ENCODE data around the gene STBD1.
A peak's percentile ranks its signal among the peaks of the same experiment; 100 is the strongest.
"Not testable (repeated sequence)": the region's sequence is repeated elsewhere in the genome, so short reads cannot be mapped to it uniquely, and the experiment has no call there.

Gene STBD1

DNA sequence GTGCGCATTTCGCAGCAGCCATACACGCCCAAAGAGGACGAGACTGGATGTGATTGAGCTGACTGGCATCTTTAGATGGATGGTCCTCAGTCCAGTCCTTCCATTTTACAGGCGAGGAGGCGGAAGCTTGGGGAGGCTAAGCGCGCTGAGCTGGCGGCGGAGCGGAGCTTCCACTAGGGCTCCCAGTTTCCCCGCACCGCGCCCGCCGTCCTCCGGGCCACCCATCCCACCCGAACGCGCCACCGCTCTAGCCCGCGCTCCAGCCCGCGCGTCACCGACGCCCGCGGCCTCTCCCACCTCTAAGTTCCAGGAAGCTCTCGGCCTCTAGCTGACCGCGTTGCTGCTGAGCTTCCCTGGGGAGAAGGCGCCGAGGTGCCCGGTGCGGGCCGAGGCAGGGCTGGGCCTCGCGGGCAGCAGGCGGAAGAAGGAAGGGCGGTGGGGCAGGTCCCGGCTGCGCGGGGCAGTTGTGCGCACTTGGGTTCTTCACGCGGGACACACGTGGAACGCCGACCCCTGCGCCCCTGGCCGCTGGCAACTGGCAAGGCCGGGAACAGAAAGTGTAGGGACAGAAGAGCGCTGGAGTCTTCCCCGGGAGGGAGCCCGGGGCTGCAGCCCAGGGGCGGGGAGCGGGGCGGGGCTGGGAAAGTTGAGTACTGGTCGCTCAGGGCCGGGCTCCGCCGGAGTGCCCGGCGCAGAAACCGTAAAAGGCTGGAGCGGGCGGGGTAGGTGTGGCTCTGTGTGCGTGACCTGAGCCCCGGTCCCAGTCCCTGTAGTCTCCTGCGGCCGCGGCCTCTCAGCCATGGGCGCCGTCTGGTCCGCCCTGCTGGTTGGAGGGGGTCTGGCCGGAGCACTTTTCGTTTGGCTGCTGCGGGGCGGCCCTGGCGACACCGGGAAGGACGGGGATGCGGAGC, at the start of gene STBD1:
TSS of gene STBD1 (plus strand) at position 763 of the 911 bp plus-strand sequence. CDS start at position 800, 37 bp downstream.
- peak; percentile 42 for DNase-seq

DNA sequence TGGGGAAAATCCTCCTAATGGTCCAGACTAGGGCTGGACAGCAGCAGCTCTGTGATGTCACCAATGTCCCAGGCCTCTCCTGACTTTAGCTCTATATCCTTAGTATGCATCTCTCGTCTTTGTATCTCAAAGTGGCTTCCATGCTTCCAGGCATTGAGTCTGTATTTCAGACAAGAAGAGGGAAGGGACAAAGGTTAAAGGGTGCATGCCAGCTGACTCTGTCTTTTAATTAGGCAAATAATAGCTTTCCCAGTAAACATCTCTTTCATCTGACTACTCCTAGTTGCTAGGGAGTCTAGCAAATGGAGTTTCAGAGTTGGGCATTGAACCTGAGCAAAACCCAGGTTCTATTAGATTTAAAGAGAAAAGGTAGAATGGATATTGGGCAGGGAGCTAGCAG, 49.6 kb upstream of the STBD1 start:
- DNase-seq: no peak

DNA sequence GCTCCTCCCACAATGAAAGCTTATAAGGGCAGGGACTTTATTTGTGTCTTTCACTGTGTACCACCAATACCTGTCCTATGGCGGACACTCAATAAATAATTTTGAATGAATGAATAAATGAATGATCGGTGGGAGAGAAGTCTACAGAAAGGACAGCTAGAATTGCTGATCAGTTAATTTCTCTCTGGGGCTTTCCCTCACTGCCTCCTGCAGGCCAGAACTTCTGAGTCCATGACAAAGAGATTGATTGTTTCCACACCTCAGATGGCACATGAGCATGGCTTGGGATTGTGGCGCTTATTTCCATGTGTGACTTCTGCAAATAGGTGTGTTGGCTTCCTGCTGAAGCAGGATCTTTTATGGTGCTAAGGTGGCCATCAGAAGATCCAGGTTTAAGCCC, 48.7 kb upstream of the STBD1 start:
- no peak for DNase-seq

DNA sequence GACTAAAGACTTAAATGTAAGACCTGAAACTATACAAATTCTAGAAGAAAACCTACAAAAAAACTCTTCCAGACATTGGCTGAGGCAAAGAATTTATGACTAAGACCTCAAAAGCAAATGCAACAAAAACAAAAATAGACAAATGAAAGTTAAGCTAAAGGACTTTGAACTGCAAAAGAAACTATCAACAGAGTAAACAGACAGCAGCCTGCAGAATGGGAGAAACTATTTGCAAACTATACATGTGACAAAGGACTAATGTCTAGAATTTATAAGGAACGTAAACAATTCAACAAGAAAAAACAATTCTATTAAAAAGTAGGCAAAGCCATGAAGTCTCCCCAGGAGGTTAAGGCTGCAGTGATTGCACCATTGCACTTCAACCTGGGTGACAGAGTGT, 46.0 kb upstream of the STBD1 start:
- no peak for DNase-seq

DNA sequence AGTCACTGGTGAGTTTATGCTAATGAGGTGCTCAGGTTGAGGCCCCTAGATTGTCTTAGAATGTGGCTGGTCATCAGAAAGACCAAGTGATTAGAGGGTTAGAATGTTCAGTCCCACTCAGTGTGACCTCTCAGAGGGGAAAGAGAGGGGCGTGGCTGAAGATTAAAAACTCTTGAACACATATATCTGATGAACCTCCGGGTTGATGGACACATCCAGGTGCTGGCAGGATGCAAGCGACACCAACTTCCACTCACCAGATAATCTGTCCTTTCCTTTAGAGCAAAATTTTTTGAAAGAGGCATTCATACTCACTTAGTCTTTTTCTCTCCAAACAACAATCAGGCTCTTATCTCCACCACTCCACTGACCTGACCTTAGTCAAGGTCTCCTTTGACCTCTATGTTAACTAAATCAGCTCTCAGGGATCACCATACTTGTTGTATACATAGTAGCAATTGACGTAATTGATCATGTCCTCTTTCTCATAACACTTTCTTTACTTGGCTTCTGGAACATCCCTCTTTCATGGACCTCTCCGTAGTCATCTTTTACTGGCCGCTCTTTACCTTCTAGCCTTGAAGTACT, 40.8 kb upstream of the STBD1 start:
- DNase-seq: no peak

DNA sequence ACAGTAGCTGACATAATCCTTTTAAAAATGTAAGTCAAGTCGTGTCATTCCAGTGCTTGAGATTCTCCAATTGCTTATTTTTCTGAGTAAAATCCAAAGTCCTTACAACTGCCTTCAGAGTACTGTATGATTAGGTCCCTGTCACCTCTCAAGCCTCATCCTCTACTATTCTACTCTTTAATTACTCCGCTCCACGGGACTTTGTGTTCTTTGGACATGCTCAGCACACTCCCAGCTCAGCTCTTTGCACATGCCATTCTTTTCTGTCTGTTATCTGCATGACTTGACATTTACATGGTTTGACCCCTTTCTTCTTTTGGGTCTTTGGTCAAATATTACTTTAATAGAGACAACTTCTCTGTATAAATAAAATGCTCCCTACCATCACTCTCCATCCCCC, 39.9 kb upstream of the STBD1 start:
- no peak for DNase-seq

DNA sequence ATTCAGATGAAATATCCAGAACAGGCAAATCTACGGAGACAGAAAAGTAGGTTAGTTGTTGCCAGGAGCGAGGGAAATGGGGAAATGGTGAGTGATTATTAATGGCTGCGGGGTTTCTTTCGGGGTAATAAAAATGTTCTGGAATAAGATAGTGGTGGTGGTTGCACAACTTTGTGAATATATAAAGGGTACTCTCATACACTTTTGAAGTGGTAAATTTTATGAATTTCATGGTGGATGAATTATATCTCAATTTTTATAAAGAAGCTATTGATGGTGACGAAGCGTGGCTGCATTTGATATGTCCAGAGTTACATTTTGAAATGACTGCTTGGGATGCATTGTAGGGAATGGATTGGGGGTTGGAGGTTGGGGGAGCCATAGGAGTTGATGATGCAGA, 38.7 kb upstream of the STBD1 start:
- DNase-seq: no peak

DNA sequence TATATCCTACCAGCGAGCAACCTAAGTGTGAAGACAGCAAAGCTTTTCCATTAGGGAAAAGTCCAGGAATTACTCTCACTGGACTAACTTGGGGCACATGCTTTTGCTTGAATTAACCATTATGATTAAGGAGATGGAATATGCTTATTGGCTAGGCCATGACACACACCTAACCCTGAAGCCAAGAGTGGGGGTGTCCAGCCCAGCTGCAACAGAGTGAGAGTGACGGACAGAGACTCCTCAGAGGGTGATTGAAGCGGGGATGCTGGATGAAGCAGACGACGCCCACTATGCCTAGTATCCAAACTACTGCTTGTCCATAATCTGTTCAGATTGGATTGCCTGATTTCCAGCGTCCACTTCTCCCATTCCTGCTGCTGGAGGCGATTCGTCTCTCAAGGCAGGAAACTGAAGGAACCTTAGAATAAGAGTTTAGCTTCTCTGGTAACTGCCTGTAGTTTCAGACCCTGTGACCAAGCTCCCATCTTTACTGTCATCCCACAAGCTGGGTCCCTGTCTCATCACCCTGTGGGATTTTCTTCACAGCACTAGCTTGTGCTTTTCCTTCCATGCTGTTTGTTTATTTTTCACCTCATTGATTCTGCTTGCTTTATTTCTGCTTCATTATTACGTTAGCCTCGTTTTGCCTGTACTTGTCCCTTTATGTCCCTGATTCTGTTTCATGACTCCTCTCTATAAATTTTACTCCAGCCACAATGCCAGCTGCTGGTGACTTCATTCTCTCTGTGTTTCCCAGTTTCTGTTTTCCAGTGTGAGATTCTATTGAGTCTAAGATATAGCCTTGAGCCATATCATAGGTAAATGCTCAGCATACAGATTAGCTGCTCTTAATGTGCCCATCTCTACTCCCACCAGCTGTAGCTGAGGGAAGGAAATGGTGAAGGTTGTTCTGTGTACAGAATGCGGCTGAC, 36.0 kb upstream of the STBD1 start:
- no peak for DNase-seq

DNA sequence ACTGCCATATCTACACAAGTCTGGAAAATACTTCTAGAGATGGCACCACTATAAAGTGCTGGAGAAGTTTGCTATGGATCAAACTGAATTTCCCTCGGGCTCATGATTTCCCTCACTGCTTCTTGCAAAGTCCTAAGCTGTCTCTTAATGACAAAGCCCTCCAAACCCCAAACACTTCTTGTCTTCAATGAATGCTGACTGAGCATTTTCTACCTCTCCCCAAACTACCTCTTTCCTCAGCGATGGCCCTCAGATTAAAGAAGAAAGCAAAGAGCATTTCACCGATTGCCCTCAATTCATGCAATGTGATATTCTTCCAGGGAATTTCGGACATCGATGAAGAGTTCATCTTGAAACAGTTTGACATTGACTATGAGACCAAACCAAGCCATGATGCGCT, 35.3 kb upstream of the STBD1 start:
- DNase-seq: no peak

DNA sequence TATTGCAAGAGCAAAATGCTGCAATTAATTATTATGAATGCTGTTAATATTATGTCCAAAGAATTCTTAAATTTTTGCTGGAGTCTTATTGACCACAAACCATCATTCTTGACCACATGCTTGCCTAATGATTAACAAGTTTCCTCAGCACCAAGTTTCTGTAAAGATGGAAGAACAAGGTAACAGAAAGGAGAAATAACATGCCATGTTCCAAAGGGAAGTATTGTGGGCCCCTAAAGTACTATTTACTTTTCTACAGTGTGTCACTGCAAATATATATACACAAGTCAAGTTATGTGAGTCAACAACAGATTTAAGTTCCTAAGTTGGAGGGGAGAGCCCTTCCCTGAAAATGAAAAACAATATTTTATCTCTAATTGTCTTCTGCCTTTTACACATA, 34.5 kb upstream of the STBD1 start:
- DNase-seq: no peak

DNA sequence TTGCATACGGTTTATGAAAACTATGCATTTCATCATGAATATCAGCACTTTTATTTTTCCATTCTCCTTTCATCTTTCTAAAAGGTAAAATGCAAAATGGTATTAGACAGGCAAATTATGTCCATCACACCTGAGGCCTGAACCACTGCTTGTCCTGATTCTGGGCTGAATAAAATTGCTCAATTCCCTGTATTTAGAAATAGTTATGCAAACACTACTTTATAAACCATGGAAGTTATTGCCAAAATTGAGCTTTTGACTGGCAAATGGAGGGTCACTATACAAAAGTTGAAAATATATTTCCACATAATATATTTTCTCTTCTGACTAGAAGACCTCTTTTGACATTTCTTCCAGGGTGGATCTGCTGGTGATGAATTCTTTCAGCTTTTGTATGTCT, 34.0 kb upstream of the STBD1 start:
- DNase-seq: no peak

DNA sequence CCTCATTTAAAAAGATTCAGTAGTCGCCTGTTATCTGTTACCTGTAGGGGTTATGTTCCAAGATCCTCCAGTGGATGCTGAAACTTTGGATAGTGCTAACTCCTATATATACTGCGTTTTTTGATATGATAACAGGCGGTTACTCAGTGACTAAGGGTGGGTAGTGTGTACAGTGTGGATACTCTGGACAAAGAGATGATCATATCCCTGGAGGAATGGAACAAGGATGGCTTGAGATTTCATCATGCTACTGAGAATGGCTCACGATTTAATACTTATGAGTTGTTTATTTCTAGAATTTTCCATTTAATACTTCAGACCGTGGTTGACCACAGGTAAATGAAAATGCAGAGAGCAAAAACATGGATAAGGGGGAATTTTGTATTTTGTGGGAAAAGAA, 33.5 kb upstream of the STBD1 start:
- DNase-seq: no peak

DNA sequence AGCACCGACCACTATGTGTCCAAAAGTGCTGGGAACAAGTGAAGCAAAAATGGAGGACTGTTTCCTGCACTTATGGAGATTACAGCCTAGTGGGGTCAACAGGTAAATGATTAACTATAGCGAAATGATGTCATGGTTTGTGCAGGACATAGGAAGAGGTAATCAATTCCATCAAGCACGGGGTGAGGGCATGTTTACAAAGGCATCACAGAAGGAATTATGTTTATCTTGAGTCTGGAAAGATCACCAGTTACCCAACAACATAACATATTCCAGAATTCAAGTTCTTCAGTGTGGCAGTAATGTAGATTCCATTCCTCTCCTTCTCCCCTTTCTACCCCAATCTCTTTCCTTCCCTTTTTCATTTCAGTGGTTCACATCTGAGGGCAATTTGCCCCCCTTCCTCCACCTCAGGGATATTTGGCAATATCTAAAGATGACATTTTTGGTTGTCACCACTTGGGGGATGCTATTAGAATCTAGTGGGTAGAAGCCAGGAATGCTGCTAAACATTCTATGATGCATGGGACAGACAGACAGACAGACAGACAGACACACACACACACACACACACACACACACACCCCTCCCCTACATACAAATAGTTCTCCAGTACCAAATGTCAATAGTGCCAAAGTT, 30.9 kb upstream of the STBD1 start:
- no peak for DNase-seq

DNA sequence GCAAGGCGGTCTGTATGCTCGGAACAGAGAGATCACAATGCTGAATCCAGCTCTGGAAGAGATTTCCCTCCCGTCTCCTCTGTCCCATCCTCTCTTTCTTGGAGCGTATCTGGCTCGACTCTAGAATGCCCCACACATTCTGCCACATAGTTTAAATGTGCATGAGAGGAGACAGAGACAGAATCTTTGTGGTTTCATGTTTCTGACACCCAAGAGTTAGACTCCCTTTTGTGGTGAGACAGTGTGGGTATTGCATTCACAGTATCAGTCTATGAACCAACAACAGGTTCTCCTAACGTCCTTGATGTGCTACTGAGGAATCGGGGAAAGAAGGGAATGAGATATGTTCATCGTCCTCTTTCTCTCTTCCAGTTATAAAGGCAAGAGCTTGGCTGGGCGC, 29.7 kb upstream of the STBD1 start:
- no peak for DNase-seq

DNA sequence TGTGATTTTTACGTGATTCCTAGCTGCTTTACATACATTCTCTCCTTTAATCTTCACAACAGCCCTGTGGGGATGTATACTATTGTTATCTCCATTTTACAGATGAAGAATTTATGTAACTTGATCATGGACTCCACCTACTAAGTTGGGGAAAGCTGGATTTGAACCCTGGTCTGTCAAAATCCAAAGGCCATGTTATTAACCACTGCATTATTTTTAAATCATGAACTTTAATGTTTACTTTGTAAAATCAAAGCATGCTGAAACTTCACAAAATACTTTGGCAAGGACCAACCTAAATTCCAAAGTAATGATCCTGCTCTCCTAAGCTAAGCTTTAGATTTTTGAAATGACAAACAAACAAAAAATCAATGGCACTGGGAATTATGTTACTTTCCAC, 28.9 kb upstream of the STBD1 start:
- DNase-seq: no peak

DNA sequence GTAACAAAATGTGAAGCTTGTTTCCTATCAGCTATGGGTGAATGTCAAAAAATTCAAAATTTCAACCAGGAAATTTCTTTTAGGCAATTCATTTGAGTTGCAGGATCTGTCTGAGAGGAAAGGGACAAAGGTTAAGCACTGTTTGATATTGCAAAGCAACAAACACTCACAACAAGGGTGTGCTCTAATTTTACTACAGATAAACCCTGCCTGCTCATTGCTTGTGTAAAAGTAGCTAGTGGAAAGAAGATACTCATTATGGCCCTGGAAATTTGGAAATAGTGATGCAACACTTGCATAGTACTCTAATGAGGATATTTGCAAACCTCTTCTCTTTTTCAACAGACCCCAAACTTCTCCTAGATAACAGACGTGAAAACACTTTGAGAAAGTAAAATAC, 27.9 kb upstream of the STBD1 start:
- DNase-seq: no peak

DNA sequence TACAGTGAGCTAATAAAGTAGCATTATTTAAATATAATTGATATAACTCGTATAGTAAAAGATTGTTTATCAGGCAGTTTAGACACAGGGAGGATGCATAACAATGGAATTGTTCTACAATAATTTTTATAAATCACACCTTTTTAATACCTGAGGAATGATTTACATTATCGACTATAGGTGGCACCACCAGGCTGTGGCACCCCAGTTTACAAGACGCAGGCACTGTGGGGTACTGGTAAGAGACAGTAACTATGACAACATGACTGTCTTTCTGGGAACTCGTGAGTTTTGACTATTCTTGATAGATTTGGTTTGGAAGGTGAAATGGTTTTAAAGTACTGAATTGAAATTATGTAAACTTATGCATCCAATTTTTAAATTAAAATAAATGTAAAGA, 27.1 kb upstream of the STBD1 start:
- no peak for DNase-seq

DNA sequence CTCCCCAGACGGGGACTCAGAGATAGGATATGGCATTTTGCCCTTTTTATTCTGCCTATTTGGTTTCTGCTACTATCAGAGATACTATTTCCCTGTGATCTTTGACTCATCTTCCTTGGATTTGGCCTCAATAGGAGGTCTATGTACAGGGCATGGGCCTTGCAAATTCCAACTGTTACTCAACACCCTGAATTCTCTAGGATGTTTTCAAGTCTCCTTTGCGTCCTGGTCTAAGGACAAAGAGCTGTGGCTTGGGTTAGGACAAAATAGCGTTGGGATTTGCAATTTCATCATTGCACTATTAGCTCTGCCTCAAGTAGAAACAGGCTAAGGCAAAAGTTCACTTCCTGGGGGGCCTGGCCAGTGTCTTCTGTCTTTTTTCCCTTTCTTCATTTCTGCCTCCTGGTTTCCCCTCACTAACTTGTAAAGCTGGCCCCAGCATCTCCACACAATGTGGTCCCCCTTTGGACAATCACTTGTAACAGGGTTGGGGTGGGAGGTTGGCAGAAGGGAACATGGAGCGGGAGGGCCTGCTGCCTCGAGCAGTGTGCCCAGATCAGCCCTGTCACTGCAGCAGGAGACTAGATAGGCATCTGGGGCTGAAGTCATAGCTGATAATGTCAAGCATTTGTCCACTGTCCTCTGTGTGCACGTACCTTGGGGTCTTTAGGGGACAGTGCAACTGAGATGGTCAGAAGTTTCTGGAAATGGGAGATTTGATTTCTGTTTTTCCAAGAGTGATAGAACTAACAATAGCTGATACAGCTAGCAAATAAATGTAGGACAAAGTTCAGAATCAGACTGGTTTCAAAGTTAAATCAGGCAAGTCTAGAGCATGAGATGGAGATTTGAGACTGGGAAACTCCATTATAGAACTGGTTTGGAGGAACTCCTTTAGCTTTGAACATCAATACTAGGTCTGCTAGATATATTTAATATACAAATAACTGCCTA, 25.8 kb upstream of the STBD1 start:
- no peak for DNase-seq

DNA sequence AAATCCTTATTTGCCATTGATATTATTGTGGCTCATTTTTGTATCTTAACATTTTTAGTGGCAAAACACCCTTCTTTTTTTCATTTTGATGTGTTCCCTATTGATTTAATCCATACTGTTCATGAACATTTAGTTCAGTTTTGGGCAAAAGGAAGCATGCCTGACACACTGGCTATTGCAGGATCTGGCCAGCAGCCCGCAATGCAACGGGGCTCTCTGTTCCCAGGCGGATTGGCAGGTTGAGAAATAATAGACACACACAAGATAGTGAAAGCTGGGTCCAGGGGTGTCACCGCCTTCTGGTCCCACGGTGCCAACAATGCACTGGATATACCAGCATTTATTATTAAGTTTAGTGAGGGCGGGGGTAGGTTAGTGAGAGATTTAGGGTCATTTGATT, 24.9 kb upstream of the STBD1 start:
- DNase-seq: not testable (repeated sequence)

DNA sequence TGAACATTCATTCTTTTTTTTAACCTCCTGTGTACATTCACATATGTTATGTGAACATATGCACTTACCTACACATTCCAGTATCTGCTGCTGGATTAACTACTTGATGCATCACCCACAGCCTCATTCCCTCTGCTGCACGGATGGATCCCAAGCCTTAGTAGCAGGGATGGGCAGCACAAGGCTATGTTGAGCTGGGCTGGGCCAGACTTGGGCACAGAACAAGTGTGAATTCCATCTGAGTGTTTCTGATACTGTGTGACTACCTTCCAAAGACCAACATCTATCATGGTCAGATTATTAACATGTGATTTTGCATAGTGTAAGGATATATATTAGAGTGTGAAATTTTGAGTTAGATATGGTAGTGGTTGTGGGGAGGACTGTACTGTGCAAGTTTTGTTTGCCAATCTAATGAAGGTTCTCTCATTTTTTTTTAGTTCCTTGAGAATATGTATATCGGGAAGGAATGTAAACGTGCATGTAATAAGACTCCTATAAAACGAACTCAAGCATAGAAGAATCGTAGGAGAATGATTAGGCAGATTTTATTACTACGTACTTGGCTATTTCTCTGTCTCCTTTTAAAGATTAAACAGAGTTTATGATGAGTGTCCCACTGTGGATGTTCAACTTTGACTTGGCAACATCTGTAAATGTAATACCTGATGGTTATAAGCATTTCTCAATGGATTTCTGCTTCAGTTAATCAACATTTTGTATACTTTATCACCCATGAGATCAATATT, 23.4 kb upstream of the STBD1 start:
- no peak for DNase-seq

DNA sequence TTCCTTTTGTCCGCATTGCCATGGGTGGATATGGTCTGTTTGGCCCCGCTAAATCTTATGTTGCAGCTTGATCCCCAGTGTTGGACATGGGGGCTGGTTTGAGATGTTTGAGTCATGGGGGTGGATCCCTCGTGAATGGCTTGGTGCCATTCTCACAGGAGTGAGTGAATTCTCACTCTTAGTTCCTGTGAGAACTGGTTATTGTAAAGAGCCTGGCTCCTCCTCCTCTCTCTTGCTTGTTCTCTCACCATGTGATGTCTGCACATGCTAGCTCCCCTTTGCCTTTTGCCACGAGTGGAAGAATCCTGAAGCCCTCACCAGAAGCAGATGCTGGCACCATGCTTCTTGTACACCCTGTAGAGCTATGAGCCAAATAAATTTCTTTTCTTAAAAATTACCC, 22.6 kb upstream of the STBD1 start:
- no peak for DNase-seq
